T47D (cell line): ENCODE results near the gene POC1A.

Experiments
- DNase-seq, 2 experiments: peaks; one replicate each; pipeline versions ENCODE4 v3.0.0 to v3.0.0-alpha.2; 2011 to 2012; ENCODE audit warnings: low read depth in 1 of 2, low spot score in 1 of 2
- JUND ChIP-seq: IDR thresholded peaks from 2 replicates; pipeline ENCODE4 v1.6.1; 2012; ENCODE audit warnings: low read depth
- in situ Hi-C: cut with HindIII; loops from 2 replicates; pipeline ENCODE4 v1.10.0; 2016; ENCODE audit warnings: low sequenced_read_pairs, low pct_unique_long_range_greater_than_20kb

Gene POC1A

GRCh38 chr3:52064561-52064960 lies 89.7 kb downstream of the POC1A start:
- in situ Hi-C loops: no loop called here
- no peak for TF ChIP-seq JUND
- DNase-seq: no peak

- in situ Hi-C loops: no loop called here
- DNase-seq: no peak
- TF ChIP-seq JUND: no peak
Observed at GRCh38 chr3:52063026-52063723, 91.0 kb downstream of the POC1A start.

- no peak for DNase-seq
- TF ChIP-seq JUND: no peak
- in situ Hi-C loops: no loop called here
Observed at GRCh38 chr3:52062505-52062904, 91.7 kb downstream of the POC1A start.

- peak in 1 of 2 experiments; percentile 17 for DNase-seq
- in situ Hi-C loops: no loop called here
- TF ChIP-seq JUND: no peak
Observed at GRCh38 chr3:52061121-52061910, 92.9 kb downstream of the POC1A start.

GRCh38 chr3:52059781-52060180 lies 94.4 kb downstream of the POC1A start:
- TF ChIP-seq JUND: no peak
- no peak for DNase-seq
- in situ Hi-C loops: no loop called here

GRCh38 chr3:52057812-52058495 lies 96.3 kb downstream of the POC1A start:
- in situ Hi-C loops: no loop called here
- DNase-seq: no peak
- no peak for TF ChIP-seq JUND

GRCh38 chr3:52056968-52057811 lies 97.0 kb downstream of the POC1A start:
- in situ Hi-C loops: no loop called here
- TF ChIP-seq JUND: no peak
- peak; percentile 95 to 98 for DNase-seq

GRCh38 chr3:52056521-52056967 lies 97.7 kb downstream of the POC1A start, which contains the start of gene DUSP7:
Gene DUSP7 (minus strand): TSS chr3:52056571. CDS start chr3:52056366, 205 bp downstream.
- no peak for TF ChIP-seq JUND
- peak; percentile 60 to 68 for DNase-seq
- in situ Hi-C loops: no loop called here

GRCh38 chr3:52055537-52056351 lies 98.5 kb downstream of the POC1A start:
- DNase-seq: peak; percentile 42 to 58
- in situ Hi-C loops: no loop called here
- TF ChIP-seq JUND: no peak

GRCh38 chr3:52054661-52055511 lies 99.3 kb downstream of the POC1A start:
- TF ChIP-seq JUND: no peak
- in situ Hi-C loops: no loop called here
- no peak for DNase-seq
